ENCODE data around the gene MAPKAPK2.

MAPKAPK2 gene

GRCh38 chr1:206704226-206704625 lies 19.5 kb downstream of the MAPKAPK2 start:
- no peak for DNase-seq (ENCODE audit: low read depth)

GRCh38 chr1:206705191-206705590 lies 20.5 kb downstream of the MAPKAPK2 start:
- DNase-seq (ENCODE audit: low read depth) = peak; percentile 73

- DNase-seq (ENCODE audit: low read depth) = no peak
These were observed 21.1 kb downstream of the MAPKAPK2 start for GRCh38 chr1:206705726-206706297.

DNA sequence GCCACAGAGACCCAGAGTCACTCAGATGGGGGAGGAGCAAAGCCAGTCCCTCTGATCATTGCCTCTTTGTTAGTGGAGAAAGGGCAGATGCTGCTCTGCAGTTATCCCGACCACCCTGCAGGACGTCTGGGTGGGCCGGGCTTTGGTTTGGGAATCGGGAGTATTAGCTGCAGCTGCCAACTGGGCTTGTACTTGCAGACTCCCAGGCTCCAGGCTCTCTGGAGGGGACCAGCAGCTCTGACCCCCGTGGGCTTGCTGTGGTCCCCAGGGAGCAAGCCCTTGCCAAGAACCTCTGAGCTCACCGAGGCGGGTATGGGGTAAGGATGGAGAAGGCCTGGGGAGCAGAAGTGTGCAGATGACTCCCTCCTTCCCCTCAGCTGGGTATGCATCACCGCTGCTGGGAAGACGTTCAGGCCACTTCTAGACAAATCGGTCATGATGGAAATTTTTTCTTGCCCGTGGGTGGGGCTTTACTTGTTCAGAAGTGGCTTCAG lies 21.6 kb downstream of the MAPKAPK2 start:
- DNase-seq (ENCODE audit: low read depth) = peak; percentile 95

- DNase-seq (ENCODE audit: low read depth) = no peak
These were observed 22.2 kb downstream of the MAPKAPK2 start for GRCh38 chr1:206706806-206707366.

GRCh38 chr1:206708058-206708457 lies 23.4 kb downstream of the MAPKAPK2 start:
- DNase-seq (ENCODE audit: low read depth) = no peak

DNA sequence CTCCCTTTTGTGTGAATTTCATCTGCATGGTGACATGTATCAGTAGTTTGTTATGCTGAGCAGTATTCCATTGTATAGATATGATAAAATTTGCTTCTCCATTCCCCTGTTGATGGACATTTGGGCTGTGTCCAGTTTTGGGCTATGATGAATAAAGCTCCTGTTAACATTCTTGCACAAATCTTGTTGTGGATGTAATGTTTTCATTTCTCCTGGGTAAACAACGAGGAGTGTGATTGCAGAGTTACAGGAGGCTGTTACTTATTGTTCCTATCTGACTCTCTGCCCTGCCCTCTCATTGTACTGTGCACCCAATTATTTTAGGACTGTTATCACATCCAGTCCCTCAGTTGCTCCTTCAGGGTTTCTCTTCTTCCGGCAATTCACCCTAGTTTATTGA lies 24.2 kb downstream of the MAPKAPK2 start:
- no peak for DNase-seq (ENCODE audit: low read depth)

DNA sequence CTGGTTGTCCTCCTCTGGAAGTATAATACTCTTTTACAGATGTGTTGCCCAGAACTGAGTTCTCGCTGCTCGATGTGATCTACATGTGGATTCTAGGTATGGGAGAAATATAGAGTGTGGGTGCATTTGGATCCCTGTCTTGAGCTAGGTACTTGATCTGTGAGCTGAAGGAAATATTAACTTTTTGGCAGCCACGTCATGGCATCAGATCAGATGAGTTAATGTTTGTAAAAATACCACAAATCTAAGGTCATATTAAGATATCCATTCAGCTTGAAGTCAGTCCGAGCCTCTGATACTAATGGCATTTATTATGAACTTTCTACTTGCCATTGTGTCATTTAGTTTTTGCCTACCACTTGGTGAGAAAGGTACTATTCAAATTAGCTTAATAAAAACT lies 24.6 kb downstream of the MAPKAPK2 start:
- DNase-seq (ENCODE audit: low read depth) = no peak

- no peak for DNase-seq (ENCODE audit: low read depth)
These were observed 25.2 kb downstream of the MAPKAPK2 start for GRCh38 chr1:206709772-206710459.

DNA sequence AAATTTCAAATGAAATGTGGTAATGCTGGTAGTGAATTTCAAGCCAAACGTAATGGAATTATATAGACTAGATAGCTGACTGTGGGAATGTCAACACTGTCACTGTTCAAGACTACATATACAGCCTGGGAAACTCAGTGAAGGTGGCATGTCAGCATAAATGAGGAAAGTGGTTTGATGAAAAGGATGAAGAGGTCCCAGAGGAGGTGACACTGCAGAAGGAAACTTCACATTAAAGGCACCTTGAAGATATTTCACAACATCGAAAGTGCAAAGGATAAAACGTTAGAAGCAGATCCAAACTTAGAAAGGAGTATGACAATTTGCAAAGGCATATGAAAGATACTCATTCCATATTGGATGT lies 25.7 kb downstream of the MAPKAPK2 start:
- DNase-seq (ENCODE audit: low read depth) = no peak

- no peak for DNase-seq (ENCODE audit: low read depth)
These were observed 28.4 kb downstream of the MAPKAPK2 start for GRCh38 chr1:206713070-206713469.

DNA sequence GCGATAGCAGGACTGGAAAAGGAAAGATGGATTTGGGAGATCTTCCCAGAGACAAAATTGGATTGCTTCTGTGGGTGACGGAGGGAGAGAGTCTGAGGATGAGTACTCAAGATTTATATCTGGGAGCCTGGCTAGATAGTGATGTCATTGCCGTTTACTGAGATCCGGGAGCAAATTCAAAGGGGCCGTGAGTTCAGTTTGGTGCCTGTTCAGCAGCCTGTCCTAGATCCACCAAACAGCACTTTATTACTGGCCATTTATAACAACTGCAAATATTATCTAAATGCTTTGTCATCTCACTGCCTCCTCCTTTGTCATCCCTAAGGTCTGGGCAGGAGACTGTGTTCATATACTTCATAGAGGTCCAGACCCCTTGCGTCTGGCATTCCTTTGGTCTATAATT lies 29.2 kb downstream of the MAPKAPK2 start:
- no peak for DNase-seq (ENCODE audit: low read depth)

- DNase-seq (ENCODE audit: low read depth) = peak; percentile 49
These were observed 29.8 kb downstream of the MAPKAPK2 start for GRCh38 chr1:206714331-206715058.

DNA sequence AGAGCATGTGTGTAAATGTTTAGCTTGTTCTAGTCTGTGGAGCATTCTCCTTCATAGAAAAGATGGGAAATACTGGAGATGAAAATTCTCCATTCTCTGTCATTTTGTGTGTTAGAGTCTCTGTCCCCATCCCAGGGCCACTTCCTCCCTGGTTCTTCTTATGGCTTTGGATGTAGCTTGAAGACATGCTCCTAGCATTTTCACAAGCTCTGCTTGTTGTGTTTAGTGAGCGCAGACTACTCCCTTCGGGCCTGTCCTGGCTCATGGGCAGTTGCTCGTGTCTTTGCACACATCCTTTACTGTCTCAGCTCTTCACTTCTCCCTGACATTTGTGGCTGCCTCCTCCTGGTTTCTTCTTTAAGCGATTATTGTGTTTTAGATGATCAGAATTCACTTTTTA lies 30.4 kb downstream of the MAPKAPK2 start:
- no peak for DNase-seq (ENCODE audit: low read depth)

- no peak for DNase-seq (ENCODE audit: low read depth)
These were observed 30.9 kb downstream of the MAPKAPK2 start for GRCh38 chr1:206715552-206716158.

DNA sequence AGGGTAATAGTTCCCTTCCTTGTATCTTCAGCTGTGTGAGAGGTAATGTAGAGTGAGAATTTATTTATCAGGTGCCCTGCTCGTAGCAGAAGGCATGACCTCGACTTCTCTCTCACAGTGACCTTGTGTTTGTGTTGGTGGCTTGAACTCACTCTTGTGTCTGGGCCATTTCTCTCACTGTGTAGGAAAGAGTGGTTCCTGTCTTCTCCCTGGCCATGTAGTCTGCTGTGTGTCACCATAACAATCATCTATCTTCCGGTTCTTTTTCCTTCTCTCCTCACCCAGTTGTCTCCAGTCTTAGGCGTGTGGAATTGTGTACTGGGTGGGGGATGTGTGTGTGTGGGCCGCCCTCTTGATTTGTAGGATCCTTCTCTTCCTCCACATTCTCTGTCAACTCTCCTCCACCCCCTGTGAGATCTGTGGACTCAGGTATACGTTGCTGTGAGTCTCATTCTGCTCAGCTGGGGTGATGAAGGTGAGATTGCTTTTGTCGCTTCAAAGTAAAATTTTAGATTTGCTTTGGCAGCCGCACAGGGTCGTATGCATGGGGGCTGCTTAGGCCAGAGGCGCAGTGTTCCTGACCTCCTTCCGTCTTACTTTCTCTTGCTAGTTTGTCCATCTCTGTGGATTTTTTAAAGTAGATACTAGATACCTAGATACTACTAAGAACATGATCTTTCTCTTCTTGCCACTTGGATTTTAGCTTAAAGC lies 31.6 kb downstream of the MAPKAPK2 start:
- no peak for DNase-seq (ENCODE audit: low read depth)

DNA sequence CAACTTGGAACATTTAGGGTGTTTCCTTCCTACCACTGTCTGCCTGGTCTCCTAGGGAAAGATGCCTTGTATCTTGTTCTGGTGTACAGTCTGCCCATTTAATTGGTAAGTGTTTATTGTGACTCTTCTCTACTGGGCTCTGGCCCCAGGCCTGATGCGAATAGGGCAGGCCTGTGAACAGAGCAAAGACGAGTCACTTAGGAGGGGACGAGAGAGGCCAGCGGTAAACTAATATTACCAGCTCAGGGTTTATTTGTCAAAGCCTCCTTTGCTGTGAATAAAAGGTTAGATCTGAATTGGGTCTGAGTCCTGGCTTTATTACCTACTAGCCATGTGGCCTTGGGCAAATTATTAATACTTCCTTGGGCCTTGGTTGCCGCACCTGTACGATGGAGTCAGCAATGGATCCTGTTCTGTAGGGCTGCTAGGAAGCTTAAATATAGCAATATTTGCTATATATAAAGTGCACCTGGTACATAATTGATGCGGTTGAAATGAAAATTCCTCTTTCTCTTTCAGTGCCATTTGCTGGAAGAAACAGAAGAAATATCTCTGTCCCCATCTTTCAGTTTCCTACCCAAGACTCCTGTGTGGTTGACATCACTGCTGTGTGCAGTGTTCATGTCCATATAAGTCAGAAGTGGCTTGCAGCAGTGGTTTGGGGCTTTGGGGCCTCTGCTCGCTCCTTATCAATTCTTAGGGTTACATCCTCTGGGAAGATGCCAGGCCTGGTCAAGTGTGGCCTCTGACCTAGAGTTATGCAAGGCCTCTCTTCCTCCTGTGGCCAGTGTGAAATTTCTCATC lies 32.4 kb downstream of the MAPKAPK2 start:
- no peak for DNase-seq (ENCODE audit: low read depth)

GRCh38 chr1:206717674-206717989 lies 32.9 kb downstream of the MAPKAPK2 start:
- DNase-seq (ENCODE audit: low read depth) = no peak

GRCh38 chr1:206719169-206719839 lies 34.6 kb downstream of the MAPKAPK2 start:
- DNase-seq (ENCODE audit: low read depth) = no peak

DNA sequence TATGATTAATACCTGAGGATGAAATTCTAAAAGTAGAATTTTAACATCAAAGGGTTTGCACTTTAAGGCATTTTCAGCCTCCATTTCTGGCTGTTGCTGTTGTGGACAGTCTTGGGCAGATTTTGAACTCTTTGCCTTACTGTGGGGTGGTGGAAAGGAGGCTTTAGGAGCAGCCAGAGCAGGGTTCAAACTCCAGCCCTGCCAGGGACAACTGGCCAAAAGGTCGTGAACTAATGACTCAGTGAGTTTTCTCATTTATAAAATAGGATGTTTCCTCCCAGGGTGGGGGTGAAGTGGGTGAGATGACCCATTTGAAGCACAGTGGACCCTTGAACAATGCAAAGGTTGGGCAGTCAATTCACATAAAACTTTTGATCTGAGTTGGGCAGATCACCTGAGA lies 36.7 kb downstream of the MAPKAPK2 start:
- DNase-seq (ENCODE audit: low read depth) = no peak

All from stromal cell of bone marrow (primary cell).